ENCODE data around the gene CISD1. TPM values are rescaled to one million over a fixed set of nuclear protein-coding genes. Genes with fewer than 3 reads are reported as not detected.
A peak's percentile ranks its signal among the peaks of the same experiment; 100 is the strongest.

CISD1 gene
- total RNA-seq, 2 donors from 2014 or later = 52.5 to 57.9 TPM

DNA sequence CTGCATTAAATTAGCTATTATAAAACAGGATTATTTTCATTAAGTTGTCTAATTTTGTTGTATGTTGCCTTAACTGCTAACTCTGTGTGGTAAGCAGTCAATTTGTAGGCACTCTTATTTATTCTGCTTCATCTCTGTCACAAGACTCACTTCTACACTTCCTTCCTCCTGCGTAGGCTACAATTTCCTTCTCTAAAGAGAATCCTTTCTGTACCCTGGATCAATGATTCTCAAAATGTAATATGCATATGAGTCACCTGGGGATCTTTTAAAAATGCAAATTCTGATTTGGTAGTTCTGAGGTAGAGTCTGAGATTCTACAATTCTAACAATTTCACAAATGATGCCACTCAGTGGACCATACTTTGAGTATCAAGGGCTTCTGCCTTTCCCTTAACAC, 61.5 kb downstream of the CISD1 start:
- no peak for TF ChIP-seq CTCF (IDR thresholded peaks at IDR 0.05)
- DNase-seq = no peak
- Histone ChIP-seq H3K9me3 (no peaks in the 10 kb centered on the region), H3K4me3 (no peak overlapping the region), H3K27ac (no peak overlapping the region), H3K36me3 (no peaks in the 10 kb centered on the region), H3K27me3 (no peaks in the 10 kb centered on the region), H3K4me1 (no peaks in the 10 kb centered on the region), H3K9ac (ENCODE audit: low read depth in 2 of 2, low read length in 2 of 2) (no peak overlapping the region)
- intact Hi-C loops (cut with DNase I) = loop anchor here (10.0 kb wide), 1 partner anchor 54 kb away; the partner anchor contains the start of gene TFAM

DNA sequence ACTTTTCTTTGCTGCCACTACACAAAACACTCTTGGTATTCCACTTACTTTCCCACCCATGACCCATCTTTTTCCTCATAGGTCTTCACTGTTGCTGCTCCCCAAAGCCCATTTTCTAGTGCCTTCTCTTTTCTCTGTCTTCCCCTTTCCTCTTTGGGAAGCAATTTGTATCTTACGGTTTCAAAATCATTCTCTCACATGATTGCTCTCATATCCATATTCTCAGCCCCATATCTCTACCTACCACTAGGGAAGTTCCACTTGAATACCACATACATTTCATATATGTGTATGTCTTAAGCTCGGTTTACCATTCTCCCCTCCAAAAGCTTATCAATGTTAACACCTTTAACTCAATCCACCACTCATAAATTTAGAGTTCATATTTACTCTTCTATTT, 62.7 kb downstream of the CISD1 start:
- no peak overlapping the region for H3K4me3 ChIP-seq
- H3K4me1 ChIP-seq = no peaks in the 10 kb centered on the region
- no peak overlapping the region for H3K27ac ChIP-seq
- H3K9me3 ChIP-seq = no peaks in the 10 kb centered on the region
- H3K36me3 ChIP-seq = no peaks in the 10 kb centered on the region
- H3K27me3 ChIP-seq = no peaks in the 10 kb centered on the region
- TF ChIP-seq CTCF (IDR thresholded peaks at IDR 0.05) = no peak
- no peak overlapping the region for H3K9ac ChIP-seq (ENCODE audit: low read depth in 2 of 2, low read length in 2 of 2)
- DNase-seq = no peak
- intact Hi-C loops (cut with DNase I) = loop anchor here (10.0 kb wide), 1 partner anchor 53 kb away; the partner anchor contains the start of gene TFAM

DNA sequence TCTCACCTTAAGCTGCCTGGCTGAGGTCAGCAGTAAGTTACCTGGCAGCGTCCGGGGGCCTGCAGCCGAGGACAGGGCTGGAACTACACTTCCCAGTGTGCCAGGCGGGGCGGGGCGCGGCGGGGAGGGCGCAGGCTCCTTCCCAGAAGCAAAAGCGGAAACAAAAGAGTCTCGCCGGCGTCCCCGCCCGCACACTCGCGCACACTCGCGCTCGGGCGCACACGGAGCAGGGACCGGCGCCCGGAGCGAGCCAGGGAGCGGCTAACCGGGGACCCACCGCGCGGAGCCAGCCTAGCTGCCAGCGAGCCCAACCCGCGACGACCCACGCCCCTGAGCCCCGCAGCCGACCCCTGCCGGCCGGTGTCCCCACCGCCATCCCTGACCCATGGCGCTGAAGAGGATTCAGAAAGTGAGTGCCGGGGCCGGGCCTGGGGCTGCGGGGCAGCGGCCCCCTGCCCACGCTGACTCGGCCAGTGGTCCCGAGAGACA, 65.9 kb downstream of the CISD1 start, which contains the start of gene UBE2D1:
Gene UBE2D1, plus strand, starts transcription at position 190 of the 489 bp plus-strand sequence. Its CDS starts 196 bp downstream, at position 386.
- H3K4me3 ChIP-seq = peak within 1 kb of the TSS; percentile 90
- DNase-seq = peak; percentile 94
- no peaks in the 10 kb centered on the region for H3K27me3 ChIP-seq
- H3K9ac ChIP-seq (ENCODE audit: low read depth in 2 of 2, low read length in 2 of 2) = peak within 1 kb of the TSS; percentile 78 to 85
- intact Hi-C loops (cut with DNase I) = loop anchor here (10.0 kb wide), 1 partner anchor 50 kb away; the partner anchor contains the start of gene TFAM
- no peaks in the 10 kb centered on the region for H3K36me3 ChIP-seq
- H3K9me3 ChIP-seq = no peaks in the 10 kb centered on the region
- peak within 1 kb of the TSS; percentile 83 for H3K27ac ChIP-seq
- no peaks in the 10 kb centered on the region for H3K4me1 ChIP-seq
- no peak for TF ChIP-seq CTCF (IDR thresholded peaks at IDR 0.05)

- peak overlapping the region; percentile 78 to 85 for H3K9ac ChIP-seq (ENCODE audit: low read depth in 2 of 2, low read length in 2 of 2)
- no peak for TF ChIP-seq CTCF (IDR thresholded peaks at IDR 0.05)
- no peaks in the 10 kb centered on the region for H3K36me3 ChIP-seq
- peak overlapping the region; percentile 83 for H3K27ac ChIP-seq
- no peaks in the 10 kb centered on the region for H3K9me3 ChIP-seq
- peaks cover 3% of the 10 kb centered on the region for H3K4me1 ChIP-seq
- intact Hi-C loops (cut with DNase I) = loop anchor here (10.0 kb wide), 1 partner anchor 49 kb away; the partner anchor contains the start of gene TFAM
- H3K4me3 ChIP-seq = peak overlapping the region; percentile 90
- no peaks in the 10 kb centered on the region for H3K27me3 ChIP-seq
- DNase-seq = peak; percentile 39
These were observed 66.5 kb downstream of the CISD1 start for GRCh38 chr10:58335306-58336005.

DNA sequence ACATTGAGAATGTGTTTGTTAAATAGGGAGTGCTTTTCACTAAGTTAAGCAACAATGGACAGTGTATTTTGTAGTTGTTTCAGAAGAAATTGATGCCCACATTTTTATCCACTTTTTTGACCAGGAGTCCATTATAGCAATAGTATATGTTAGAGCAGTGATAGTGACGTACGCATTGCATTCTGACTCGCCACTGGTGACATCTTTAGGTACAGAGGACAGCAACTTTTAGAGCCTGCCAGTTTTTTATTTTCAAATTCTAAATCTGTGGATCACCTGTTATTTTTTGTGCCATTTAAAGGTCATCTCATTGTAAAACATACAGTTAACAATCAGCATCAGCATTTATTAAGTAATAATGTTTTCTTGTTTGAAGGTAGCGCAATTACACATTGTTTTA, 67.3 kb downstream of the CISD1 start:
- DNase-seq = no peak
- Histone ChIP-seq H3K9ac (ENCODE audit: low read depth in 2 of 2, low read length in 2 of 2) (no peak overlapping the region), H3K4me3 (no peak overlapping the region), H3K27ac (no peak overlapping the region), H3K36me3 (no peaks in the 10 kb centered on the region), H3K4me1 (peaks cover 5% of the 10 kb centered on the region), H3K27me3 (no peaks in the 10 kb centered on the region), H3K9me3 (no peaks in the 10 kb centered on the region)
- TF ChIP-seq CTCF (IDR thresholded peaks at IDR 0.05) = no peak
- intact Hi-C loops (cut with DNase I) = loop anchor here (10.0 kb wide), 1 partner anchor 49 kb away; the partner anchor contains the start of gene TFAM

Other genes starting within 250 kb of the CISD1 start
- 10 to 100 TPM; 10.4 to 34.6 TPM for gene IPMK, start 1.3 kb upstream of the CISD1 start, total RNA-seq
- 10 to 100 TPM; 14.6 to 18.4 TPM for gene UBE2D1, start 65.8 kb downstream of the CISD1 start, total RNA-seq
- 10 to 100 TPM; 52.6 to 63.1 TPM for gene TFAM, start 116.2 kb downstream of the CISD1 start, total RNA-seq
- 1 to 10 TPM; 1.3 to 2.9 TPM for gene BICC1, start 243.7 kb downstream of the CISD1 start, total RNA-seq

All from colonic mucosa (tissue), 4 donors.